Glutamatergic neuron (in vitro differentiated cells): ENCODE measurements around the gene NEDD4. TPM values are rescaled to one million over a fixed set of nuclear protein-coding genes. Genes with fewer than 3 reads are reported as not detected.

Source experiments
- DNase-seq: peaks from one replicate; pipeline ENCODE4 v3.0.0; 2022
- H3K27ac Mint-ChIP-seq: one replicate; pipeline ENCODE4 v1.8.0; 2020; ENCODE audit warnings: mild to moderate bottlenecking, mixed read lengths, inconsistent platforms; ENCODE audit not compliant: unreplicated experiment
- H3K27me3 Mint-ChIP-seq: one replicate; pipeline ENCODE4 v1.8.0; 2020; ENCODE audit warnings: mild to moderate bottlenecking, moderate library complexity, mixed read lengths, inconsistent platforms; ENCODE audit not compliant: unreplicated experiment
- H3K36me3 Mint-ChIP-seq: one replicate; pipeline ENCODE4 v1.8.0; 2020; ENCODE audit warnings: mild to moderate bottlenecking, mixed read lengths, inconsistent platforms; ENCODE audit not compliant: unreplicated experiment
- H3K4me1 Mint-ChIP-seq: one replicate; pipeline ENCODE4 v1.8.0; 2020; ENCODE audit warnings: mild to moderate bottlenecking, low read depth, mixed read lengths, inconsistent platforms; ENCODE audit not compliant: unreplicated experiment
- H3K4me3 Mint-ChIP-seq: one replicate; pipeline ENCODE4 v1.8.0; 2020; ENCODE audit warnings: mild to moderate bottlenecking, mixed read lengths, inconsistent platforms; ENCODE audit not compliant: unreplicated experiment
- H3K9me3 Mint-ChIP-seq: one replicate; pipeline ENCODE4 v1.8.0; 2020; ENCODE audit warnings: mild to moderate bottlenecking, moderate library complexity, mixed read lengths, inconsistent platforms; ENCODE audit not compliant: unreplicated experiment
- long read RNA-seq: library from polyadenylated mRNA; unstranded; transcript quantifications from one replicate; pipeline ENCODE4 v2.0.0, GENCODE V29; 2020; ENCODE audit not compliant: unreplicated experiment
- total RNA-seq: library from RNA; stranded (reverse); fragmentation: NEBNext Ultra II Directional; extraction: Animal tissue kit (Norgen Biotek cat#: 25700); gene quantifications from one replicate; pipeline ENCODE4 v1.2.1, GENCODE V29; 2021; ENCODE audit not compliant: unreplicated experiment
- TF ChIP-seq, protein P1 (sequence below): fragments of 200-600 bp; sonication (generic); IDR thresholded peaks from one replicate; pipeline ENCODE4 v1.5.0; 2021; ENCODE audit not compliant: partially characterized antibody, unreplicated experiment

The NEDD4 gene
- total RNA-seq: 3.7 TPM
- long read RNA-seq, partial matches to known transcripts: 1 of 1 reads
- long read RNA-seq, other reads (novel, unspliced or antisense): 0 of 1 reads

DNA sequence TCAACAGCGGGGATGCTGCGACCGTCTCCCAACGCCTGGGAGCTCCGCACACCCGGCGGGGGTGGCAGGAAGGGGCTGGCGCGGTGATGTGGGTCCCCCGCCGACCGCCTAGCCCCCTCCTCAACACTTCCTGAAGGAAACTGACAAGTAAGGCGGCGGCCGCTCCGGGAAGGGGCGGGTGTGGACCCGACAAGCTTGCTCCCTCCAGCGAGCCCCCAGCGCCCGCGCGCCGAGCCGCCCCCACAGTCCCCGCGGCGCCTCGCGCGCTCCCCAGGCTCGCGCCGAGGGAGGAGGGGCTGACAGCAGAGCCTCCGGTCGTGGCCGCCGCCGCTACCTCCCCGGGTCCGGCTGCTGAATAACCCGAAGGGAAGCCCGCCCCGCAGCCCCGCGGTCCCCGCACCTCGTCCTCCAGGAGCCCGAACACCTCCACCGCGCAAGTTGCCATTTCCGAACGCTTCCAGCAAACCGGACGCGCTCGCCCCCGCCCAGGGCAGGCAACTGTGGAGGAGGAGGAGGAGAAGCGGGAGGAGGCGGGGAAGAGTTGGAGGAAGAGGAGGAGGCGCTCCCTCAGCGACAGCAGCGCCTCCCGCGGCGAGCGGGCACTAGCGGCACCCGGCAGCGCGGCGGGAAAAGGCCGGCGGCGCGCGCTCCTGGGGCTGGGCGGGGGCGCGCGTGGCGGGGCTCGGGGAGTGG lies at the start of gene NEDD4:
TSS of gene NEDD4 (minus strand) at position 502 of the 693 bp plus-strand sequence. CDS start at position 445, 57 bp downstream.
- H3K4me1 Mint-ChIP-seq: no peaks in the 10 kb centered on the region
- H3K27ac Mint-ChIP-seq: peak within 1 kb of the TSS; percentile 84
- peak within 1 kb of the TSS; percentile 92 for H3K4me3 Mint-ChIP-seq

GRCh38 chr15:56042498-56042897 lies 49.1 kb upstream of the NEDD4 start:
- H3K36me3 Mint-ChIP-seq: no peaks in the 10 kb centered on the region

More for the DNA sequence above, at the start of gene NEDD4:
- H3K27me3 Mint-ChIP-seq: peaks cover 3% of the 10 kb centered on the region
- no peaks in the 10 kb centered on the region for H3K36me3 Mint-ChIP-seq
- TF ChIP-seq, protein P1, sequence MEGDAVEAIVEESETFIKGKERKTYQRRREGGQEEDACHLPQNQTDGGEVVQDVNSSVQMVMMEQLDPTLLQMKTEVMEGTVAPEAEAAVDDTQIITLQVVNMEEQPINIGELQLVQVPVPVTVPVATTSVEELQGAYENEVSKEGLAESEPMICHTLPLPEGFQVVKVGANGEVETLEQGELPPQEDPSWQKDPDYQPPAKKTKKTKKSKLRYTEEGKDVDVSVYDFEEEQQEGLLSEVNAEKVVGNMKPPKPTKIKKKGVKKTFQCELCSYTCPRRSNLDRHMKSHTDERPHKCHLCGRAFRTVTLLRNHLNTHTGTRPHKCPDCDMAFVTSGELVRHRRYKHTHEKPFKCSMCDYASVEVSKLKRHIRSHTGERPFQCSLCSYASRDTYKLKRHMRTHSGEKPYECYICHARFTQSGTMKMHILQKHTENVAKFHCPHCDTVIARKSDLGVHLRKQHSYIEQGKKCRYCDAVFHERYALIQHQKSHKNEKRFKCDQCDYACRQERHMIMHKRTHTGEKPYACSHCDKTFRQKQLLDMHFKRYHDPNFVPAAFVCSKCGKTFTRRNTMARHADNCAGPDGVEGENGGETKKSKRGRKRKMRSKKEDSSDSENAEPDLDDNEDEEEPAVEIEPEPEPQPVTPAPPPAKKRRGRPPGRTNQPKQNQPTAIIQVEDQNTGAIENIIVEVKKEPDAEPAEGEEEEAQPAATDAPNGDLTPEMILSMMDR: peak; percentile 12
- peaks cover 4% of the 10 kb centered on the region for H3K9me3 Mint-ChIP-seq
- peak; percentile 78 for DNase-seq

DNA sequence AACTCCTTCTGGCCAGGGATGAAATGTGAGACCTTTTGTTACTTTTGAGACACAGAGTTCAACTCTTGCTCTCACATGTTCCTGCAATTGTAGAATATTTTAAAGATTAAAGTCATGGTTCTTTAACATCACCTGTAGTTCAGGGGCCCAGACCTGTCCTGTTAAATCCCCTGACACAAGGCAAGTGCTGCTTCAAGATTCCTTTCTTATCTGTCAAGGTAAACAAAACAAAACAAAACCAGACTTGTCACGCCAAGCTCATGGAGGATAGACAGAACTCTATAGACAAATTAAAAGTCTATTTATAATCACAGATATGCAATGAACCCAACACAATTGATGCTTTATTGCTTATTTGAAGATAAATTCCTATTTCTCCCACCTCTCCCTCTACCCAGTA lies 48.6 kb upstream of the NEDD4 start:
- Mint-ChIP-seq H3K36me3 (peaks cover under 1% of the 10 kb centered on the region), H3K9me3 (no peaks in the 10 kb centered on the region), H3K4me1 (no peaks in the 10 kb centered on the region), H3K27me3 (no peaks in the 10 kb centered on the region), H3K4me3 (no peak overlapping the region), H3K27ac (no peak overlapping the region)
- DNase-seq: no peak
- TF ChIP-seq, protein P1: no peak

More at GRCh38 chr15:56042498-56042897, 49.1 kb upstream of the NEDD4 start:
- TF ChIP-seq, protein P1: no peak
- no peaks in the 10 kb centered on the region for H3K9me3 Mint-ChIP-seq
- H3K4me1 Mint-ChIP-seq: no peaks in the 10 kb centered on the region
- no peak for DNase-seq
- no peaks in the 10 kb centered on the region for H3K27me3 Mint-ChIP-seq
- H3K4me3 Mint-ChIP-seq: no peak overlapping the region
- no peak overlapping the region for H3K27ac Mint-ChIP-seq

DNA sequence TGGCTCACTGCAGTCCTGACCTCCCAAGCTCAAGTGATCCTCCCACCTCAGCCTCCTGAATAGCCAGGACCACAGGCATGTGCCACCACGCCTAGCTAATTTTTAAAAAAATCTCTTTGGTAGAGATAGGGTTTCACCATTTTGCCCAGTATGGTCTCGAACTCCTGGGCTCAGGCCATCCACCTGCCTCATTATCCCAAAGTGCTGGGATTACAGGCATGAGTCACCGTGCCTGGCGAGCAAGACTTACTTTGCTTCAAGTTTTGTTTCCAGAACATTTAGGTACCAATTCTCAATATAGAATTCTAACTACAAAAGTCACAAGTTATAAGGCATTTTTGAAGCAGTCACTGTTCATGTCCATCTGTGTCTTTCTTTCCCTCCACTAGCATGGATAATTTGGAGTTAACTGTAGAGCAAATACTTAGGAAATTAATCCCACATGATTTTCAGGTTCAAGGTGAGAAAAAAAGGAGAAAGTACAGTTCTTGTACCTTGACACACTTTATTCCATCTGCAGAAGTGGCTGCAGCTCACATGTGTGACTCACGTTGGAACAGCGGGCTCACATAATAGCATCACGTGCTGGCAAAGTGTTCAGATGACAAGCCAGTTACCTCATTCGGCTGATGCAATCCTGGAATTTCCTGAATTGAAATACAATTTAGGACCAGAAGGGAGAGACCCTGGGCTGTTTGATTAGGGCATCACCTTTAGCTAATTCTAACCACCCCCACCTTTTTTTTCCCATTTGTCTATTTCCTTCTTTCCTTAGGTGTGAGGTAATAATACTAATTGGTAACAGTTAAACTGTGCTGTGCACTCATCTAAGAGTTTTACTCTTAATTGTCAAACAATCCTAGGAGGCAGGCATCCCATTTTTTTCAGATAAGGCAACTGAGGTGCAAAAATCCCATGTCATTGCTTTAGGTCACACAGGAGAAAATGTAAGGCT lies 46.9 kb upstream of the NEDD4 start:
- no peak overlapping the region for H3K4me3 Mint-ChIP-seq

More for the DNA sequence above, 46.9 kb upstream of the NEDD4 start:
- H3K4me1 Mint-ChIP-seq: no peaks in the 10 kb centered on the region
- H3K9me3 Mint-ChIP-seq: peaks cover 3% of the 10 kb centered on the region
- TF ChIP-seq, protein P1: no peak
- peak overlapping the region; percentile 68 for H3K27ac Mint-ChIP-seq
- DNase-seq: no peak
- H3K36me3 Mint-ChIP-seq: peaks cover 4% of the 10 kb centered on the region
- H3K27me3 Mint-ChIP-seq: peaks cover 3% of the 10 kb centered on the region
